Right lobe of liver (tissue), 6 donors: ENCODE measurements around the gene MFAP5. TPM values are rescaled to one million over a fixed set of nuclear protein-coding genes. Genes with fewer than 3 reads are reported as not detected.

Source experiments
- ATAC-seq, 4 donors: fragments of 200-7000 bp; cut with Tn5 transposase; one replicate each; pipeline ENCODE4 v1.9.1; 2020; ENCODE audit warnings: mild to moderate bottlenecking in 4 of 4, moderate library complexity in 4 of 4
- DNase-seq, 3 donors: peaks; one replicate each; pipeline ENCODE4 v3.0.0-alpha.2; 2020
- H3K27ac ChIP-seq, 3 donors: fragments of 200-600 bp; one replicate each; pipeline ENCODE4 v1.8.0; 2022
- H3K27me3 ChIP-seq, 2 donors: fragments of 200-600 bp; one replicate each; pipeline ENCODE4 v1.8.0; 2022
- H3K36me3 ChIP-seq, 4 donors: fragments of 200-600 bp; sonication (generic) in 1 of 4; one replicate each; pipeline versions ENCODE4 v1.5.1 to v1.8.0; 2017 to 2022; ENCODE audit warnings: control low read depth in 1 of 4
- H3K4me1 ChIP-seq, 4 donors: fragments of 200-600 bp; sonication (generic) in 1 of 4; one replicate each; pipeline versions ENCODE4 v1.5.1 to v1.8.0; 2017 to 2022; ENCODE audit warnings: control low read depth in 1 of 4
- H3K4me3 ChIP-seq, 3 donors: fragments of 200-600 bp; one replicate each; pipeline ENCODE4 v1.8.0; 2022
- H3K9me3 ChIP-seq, 4 donors: fragments of 200-600 bp; sonication (generic) in 1 of 4; one replicate each; pipeline versions ENCODE4 v1.5.1 to v1.8.0; 2017 to 2022; ENCODE audit warnings: control low read depth in 1 of 4
- POLR2A ChIP-seq: fragments of 450-650 bp; IDR thresholded peaks from one replicate; pipeline ENCODE4 v1.6.1; 2017; ENCODE audit warnings: antibody characterized with exemption, mild to moderate bottlenecking
- WGBS: methylation state at CpG from one replicate; pipeline ENCODE4 v1.1.6; 2018; ENCODE audit warnings: low coverage, low lambda C conversion rate; ENCODE audit not compliant: insufficient coverage; ENCODE audit errors: missing lambda C conversion rate; 5-methylcytosine and 5-hydroxymethylcytosine counted together
- intact Hi-C, 2 donors: fragments of 100-400 bp; cut with DNase I; formaldehyde crosslinking; loops; one replicate each; pipeline versions ENCODE4 v1.11.2 to v1.14.1; 2022
- total RNA-seq, 6 experiments: library from RNA; depleted of rRNA in 2 of 6; stranded (reverse); fragments of >200 nt in 2 of 6; fragmentation: NEBNext Ultra II Directional in 3 of 6; extraction: Animal tissue kit (Norgen Biotek cat#: 25700) in 3 of 6; gene quantifications; one replicate each; pipeline versions ENCODE4 v1.1.0 to v1.2.4, GENCODE V29; 2016 to 2023
- TF ChIP-seq, protein P1 (sequence below), 4 donors: fragments of 200-600 bp in 3 of 4; fragments of 450-650 bp in 1 of 4; IDR thresholded peaks; one replicate each; pipeline versions ENCODE4 v1.5.1 to v1.8.0; 2016 to 2022; ENCODE audit warnings: antibody characterized with exemption in 4 of 4, mild to moderate bottlenecking in 2 of 4
- donor health status: DM: no; HTN: yes; CAD: no.
- donor health status: DM: no; HTN: no; CAD: no.
- donor health status: DM: no; HTN: no; CAD: no.
- donor health status: DM: no; HTN: yes; CAD: no.
- donor health status: DM: no; HTN: yes; CAD: no.

MFAP5 gene
- total RNA-seq, 6 experiments from 2014 or later = 0.12 to 0.39 TPM; not detected in 4

DNA sequence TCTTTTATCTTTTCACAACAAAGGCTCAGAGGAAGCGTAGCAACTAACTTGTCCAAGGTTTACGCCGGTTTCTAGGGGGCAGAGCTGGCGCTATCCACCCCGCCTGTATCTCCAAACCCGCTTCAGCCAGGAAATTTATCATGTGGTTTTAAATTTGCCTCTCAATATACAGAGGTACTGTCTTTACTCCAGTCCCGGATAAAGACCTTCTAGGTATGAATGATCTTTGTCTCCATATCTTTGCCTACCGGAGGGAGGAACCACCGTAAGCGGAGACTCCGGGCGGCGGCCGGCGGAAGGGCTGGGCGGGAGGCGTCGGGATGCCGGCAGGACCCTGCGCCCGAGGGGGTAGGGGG, 34.5 kb upstream of the MFAP5 start:
- DNase-seq (no peak), ATAC-seq (peak; percentile 29 to 42 (median 40))
- 0% methylated on average over 21 of the region's 21 CpGs for WGBS
- Histone ChIP-seq H3K9me3 (no peaks in the 10 kb centered on the region), H3K4me3 (peak overlapping the region; percentile 49 to 78 (median 68)), H3K36me3 (no peaks in the 10 kb centered on the region), H3K27ac (peak overlapping the region; percentile 14 to 51 (median 39)), H3K4me1 (peaks cover 0 to 4% (median 0%) of the 10 kb centered on the region in 4 donors), H3K27me3 (no peaks in the 10 kb centered on the region)
- TF ChIP-seq, protein P1, sequence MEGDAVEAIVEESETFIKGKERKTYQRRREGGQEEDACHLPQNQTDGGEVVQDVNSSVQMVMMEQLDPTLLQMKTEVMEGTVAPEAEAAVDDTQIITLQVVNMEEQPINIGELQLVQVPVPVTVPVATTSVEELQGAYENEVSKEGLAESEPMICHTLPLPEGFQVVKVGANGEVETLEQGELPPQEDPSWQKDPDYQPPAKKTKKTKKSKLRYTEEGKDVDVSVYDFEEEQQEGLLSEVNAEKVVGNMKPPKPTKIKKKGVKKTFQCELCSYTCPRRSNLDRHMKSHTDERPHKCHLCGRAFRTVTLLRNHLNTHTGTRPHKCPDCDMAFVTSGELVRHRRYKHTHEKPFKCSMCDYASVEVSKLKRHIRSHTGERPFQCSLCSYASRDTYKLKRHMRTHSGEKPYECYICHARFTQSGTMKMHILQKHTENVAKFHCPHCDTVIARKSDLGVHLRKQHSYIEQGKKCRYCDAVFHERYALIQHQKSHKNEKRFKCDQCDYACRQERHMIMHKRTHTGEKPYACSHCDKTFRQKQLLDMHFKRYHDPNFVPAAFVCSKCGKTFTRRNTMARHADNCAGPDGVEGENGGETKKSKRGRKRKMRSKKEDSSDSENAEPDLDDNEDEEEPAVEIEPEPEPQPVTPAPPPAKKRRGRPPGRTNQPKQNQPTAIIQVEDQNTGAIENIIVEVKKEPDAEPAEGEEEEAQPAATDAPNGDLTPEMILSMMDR (IDR thresholded peaks at IDR 0.05) = no peak
- TF ChIP-seq POLR2A = no peak
- intact Hi-C loops = no loop called here

DNA sequence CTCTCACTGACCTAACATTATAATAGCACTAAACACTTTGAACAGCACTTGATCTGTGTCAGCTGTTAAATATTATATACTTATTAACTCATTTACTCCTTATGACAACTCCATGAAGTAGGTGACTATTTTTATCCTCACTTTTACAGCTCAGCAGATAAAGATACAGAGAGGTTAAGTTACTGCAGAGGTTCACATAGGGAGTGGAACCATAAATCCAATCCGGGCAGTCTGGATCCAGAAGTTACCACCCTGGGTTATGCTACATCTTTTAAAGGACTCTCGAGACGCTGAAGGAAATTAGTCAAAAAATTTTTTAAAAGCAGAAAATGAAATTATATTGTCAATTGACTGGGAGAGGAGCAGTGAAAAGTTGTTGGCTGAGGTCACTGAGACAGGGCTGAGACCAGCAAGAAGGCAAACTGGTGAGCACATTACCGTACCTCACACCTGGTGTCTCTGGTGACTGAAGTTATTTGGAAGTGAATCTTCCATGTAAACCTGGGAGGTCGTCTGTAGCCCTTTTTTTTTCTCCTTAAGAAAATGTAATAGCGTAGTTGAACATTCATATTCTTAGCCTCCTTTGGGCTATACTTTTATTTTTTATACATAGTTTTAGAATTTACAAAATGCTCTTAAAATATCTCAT, 33.9 kb upstream of the MFAP5 start:
- no peak for ATAC-seq
- Histone ChIP-seq H3K36me3 (no peaks in the 10 kb centered on the region), H3K4me3 (no peak overlapping the region), H3K9me3 (no peaks in the 10 kb centered on the region), H3K27ac (no peak overlapping the region), H3K27me3 (no peaks in the 10 kb centered on the region), H3K4me1 (peaks cover 0 to 4% (median 0%) of the 10 kb centered on the region in 4 donors)
- no peak for DNase-seq
- intact Hi-C loops = no loop called here
- no peak for TF ChIP-seq POLR2A
- TF ChIP-seq, protein P1 (IDR thresholded peaks at IDR 0.05) = no peak
- WGBS = 28% methylated on average over 6 of the region's 6 CpGs

DNA sequence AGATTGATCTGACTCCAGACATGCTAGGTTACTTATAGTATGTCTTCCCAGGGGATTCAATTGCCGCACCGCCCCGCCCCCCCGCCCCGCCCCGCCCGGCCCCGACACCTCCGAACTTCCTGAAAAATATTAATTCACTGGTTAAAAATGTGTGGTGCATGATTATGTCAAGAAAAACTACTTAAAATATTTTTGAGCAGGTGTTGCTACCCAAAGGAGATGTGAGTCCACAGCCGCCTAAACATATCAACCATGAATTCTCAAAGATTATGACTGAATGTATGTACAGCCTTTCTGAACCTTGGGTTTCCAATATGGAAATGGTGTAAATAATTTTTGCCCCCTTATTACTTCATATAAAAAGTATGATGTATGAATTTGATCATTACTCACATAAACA, 32.5 kb upstream of the MFAP5 start:
- no peaks in the 10 kb centered on the region for H3K36me3 ChIP-seq
- H3K4me3 ChIP-seq = no peak overlapping the region
- no peak for DNase-seq
- H3K4me1 ChIP-seq = peaks cover 0 to 4% (median 0%) of the 10 kb centered on the region in 4 donors
- TF ChIP-seq POLR2A = no peak
- TF ChIP-seq, protein P1 (IDR thresholded peaks at IDR 0.05) = no peak
- no peak for ATAC-seq
- H3K27me3 ChIP-seq = no peaks in the 10 kb centered on the region
- WGBS = 57% methylated on average over 1 of the region's 10 CpGs
- no peak overlapping the region for H3K27ac ChIP-seq
- intact Hi-C loops = no loop called here
- no peaks in the 10 kb centered on the region for H3K9me3 ChIP-seq

DNA sequence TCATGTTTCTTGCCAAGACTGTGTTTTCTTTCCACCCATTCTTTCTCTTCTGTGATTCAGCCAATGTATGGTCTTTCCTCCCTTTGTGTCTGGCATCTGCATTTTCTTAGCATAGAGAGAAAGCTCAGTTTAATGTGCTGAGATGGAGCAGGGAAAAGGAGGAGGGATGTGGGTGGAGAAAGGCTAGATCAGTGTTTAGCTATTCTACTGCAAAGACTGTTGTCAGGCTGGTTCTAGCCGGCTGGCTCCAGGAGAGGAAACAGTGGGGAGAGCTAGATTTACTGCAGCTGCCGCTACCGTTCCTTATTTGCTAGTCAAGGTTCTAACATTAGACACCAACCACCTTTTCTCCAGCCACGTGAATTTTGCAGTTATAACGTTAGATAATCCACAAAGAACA, 29.9 kb upstream of the MFAP5 start:
- intact Hi-C loops = no loop called here
- TF ChIP-seq POLR2A = no peak
- TF ChIP-seq, protein P1 (IDR thresholded peaks at IDR 0.05) = no peak
- H3K27me3 ChIP-seq = no peaks in the 10 kb centered on the region
- ATAC-seq (peak in 1 of 4 donors; percentile 24), DNase-seq (no peak)
- H3K36me3 ChIP-seq = no peaks in the 10 kb centered on the region
- H3K9me3 ChIP-seq = no peaks in the 10 kb centered on the region
- no peaks in the 10 kb centered on the region for H3K4me1 ChIP-seq
- H3K4me3 ChIP-seq = no peak overlapping the region
- 25% methylated on average over 5 of the region's 5 CpGs for WGBS
- H3K27ac ChIP-seq = no peak overlapping the region
